Smooth muscle cell (in vitro differentiated cells): ENCODE data around the gene RPL13A. TPM values are rescaled to one million over a fixed set of nuclear protein-coding genes. Genes with fewer than 3 reads are reported as not detected.

Experiments used
- DNase-seq: peaks from one replicate; lab custom pipeline; 2025; ENCODE audit not compliant: unreplicated experiment; lab: John Stamatoyannopoulos, UW
- H2AFZ ChIP-seq: fragments of 200-600 bp; sonication (generic); 2 replicates; pipeline ENCODE4 v1.6.0; 2016; ENCODE audit warnings: antibody characterized with exemption, low read depth, mild to moderate bottlenecking
- H3F3A ChIP-seq: fragments of 200-600 bp; sonication (generic); 2 replicates; pipeline ENCODE4 v1.6.0; 2017; ENCODE audit warnings: antibody characterized with exemption, low read depth
- H3K27ac ChIP-seq: fragments of 200-600 bp; sonication (generic); 2 replicates; pipeline ENCODE4 v1.5.1; 2016; ENCODE audit warnings: low read depth, mild to moderate bottlenecking
- H3K27me3 ChIP-seq: fragments of 200-600 bp; sonication (generic); 2 replicates; pipeline ENCODE4 v1.6.1; 2016; ENCODE audit warnings: low read depth, mild to moderate bottlenecking
- H3K36me3 ChIP-seq: fragments of 200-600 bp; sonication (generic); 2 replicates; pipeline ENCODE4 v1.5.1; 2016; ENCODE audit warnings: low read depth
- H3K4me1 ChIP-seq: fragments of 200-600 bp; sonication (generic); 2 replicates; pipeline ENCODE4 v1.5.1; 2016; ENCODE audit warnings: low read depth
- H3K4me2 ChIP-seq: fragments of 200-600 bp; sonication (generic); 2 replicates; pipeline ENCODE4 v1.6.0; 2016; ENCODE audit warnings: mild to moderate bottlenecking
- H3K4me3 ChIP-seq: fragments of 200-600 bp; sonication (generic); 2 replicates; pipeline ENCODE4 v1.5.1; 2016; ENCODE audit warnings: mild to moderate bottlenecking
- H3K79me2 ChIP-seq: fragments of 200-600 bp; sonication (generic); 2 replicates; pipeline ENCODE4 v1.6.0; 2016; ENCODE audit warnings: low read depth, mild to moderate bottlenecking
- H3K9ac ChIP-seq: fragments of 200-600 bp; sonication (generic); 2 replicates; pipeline ENCODE4 v1.6.0; 2016; ENCODE audit warnings: low read depth
- H3K9me3 ChIP-seq: fragments of 200-600 bp; sonication (generic); replicated peaks from 2 replicates; pipeline ENCODE4 v1.5.1; 2016; ENCODE audit warnings: low read depth
- H4K20me1 ChIP-seq: fragments of 200-600 bp; sonication (generic); 2 replicates; pipeline ENCODE4 v1.6.0; 2016; ENCODE audit warnings: low read depth
- WGBS: methylation state at CpG from one replicate; pipeline ENCODE4 v1.1.7; 2016; ENCODE audit warnings: low lambda C conversion rate; 5-methylcytosine and 5-hydroxymethylcytosine counted together
- microRNA counts: library from miRNA; unstranded; fragments of <30 nt; microRNA quantifications from one replicate; lab custom pipeline; 2016
- microRNA-seq: library from miRNA; unstranded; fragments of <30 nt; microRNA quantifications from one replicate; pipeline ENCODE4, GENCODE V29; 2016; ENCODE audit warnings: borderline number of aligned reads
- polyA plus RNA-seq: library from polyadenylated mRNA; unstranded; fragments of >200 nt; fragmentation: Nextera tagmentation; extraction: Ambion mirVana; gene quantifications from 2 replicates; pipeline ENCODE4 v1.2.1, GENCODE V29; 2016
- small RNA-seq: library from RNA; depleted of rRNA; stranded (forward); fragments of <200 nt; gene quantifications from one replicate; pipeline ENCODE3, GENCODE V24; 2014
- total RNA-seq: library from RNA; depleted of rRNA; stranded (reverse); fragments of >200 nt; gene quantifications from 2 replicates; pipeline ENCODE4 v1.2.3, GENCODE V29; 2014
- TF ChIP-seq, protein P1 (sequence below): fragments of 200-600 bp; sonication (generic); IDR thresholded peaks from 2 replicates; pipeline ENCODE4 v1.5.1; 2017; ENCODE audit warnings: borderline replicate concordance, mild to moderate bottlenecking, antibody characterized with exemption; ENCODE audit not compliant: insufficient read depth, poor library complexity, severe bottlenecking

RPL13A gene
- total and polyA plus RNA-seq, 2 experiments from 2014 or later, result 732 to 1,154 TPM

DNA sequence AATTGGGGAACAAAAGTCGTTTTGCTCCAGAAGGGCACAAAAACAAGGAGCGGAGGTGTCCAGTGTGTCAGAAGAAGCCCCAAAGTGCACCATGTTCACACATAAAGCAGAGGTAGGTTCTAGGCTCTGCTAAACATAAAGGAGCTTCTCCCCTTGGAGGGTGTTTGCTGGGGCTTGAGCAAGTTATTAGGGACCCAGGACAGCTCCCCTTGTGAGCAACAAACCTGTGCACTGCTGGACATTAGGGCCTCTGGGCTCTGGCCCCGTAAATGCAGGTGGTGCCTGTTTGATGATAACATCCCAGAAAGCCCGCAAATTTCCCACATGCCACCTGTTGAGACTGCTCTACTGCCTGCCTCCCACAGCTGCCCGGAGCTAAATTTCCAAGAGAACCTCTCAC is 51.2 kb downstream of the RPL13A start:
- WGBS, result 93% methylated on average over 5 of the region's 5 CpGs
- Histone ChIP-seq H3K27me3 (no peaks in the 10 kb centered on the region), H4K20me1 (peaks cover 61% of the 10 kb centered on the region), H3K79me2 (no peaks in the 10 kb centered on the region), H3K4me3 (no peak overlapping the region), H3K36me3 (no peaks in the 10 kb centered on the region), H3K27ac (no peak overlapping the region), H3F3A (no peaks in the 10 kb centered on the region), H3K4me2 (no peak overlapping the region), H2AFZ (no peak overlapping the region), H3K4me1 (no peaks in the 10 kb centered on the region), H3K9ac (no peak overlapping the region), H3K9me3 (no peaks in the 10 kb centered on the region)
- DNase-seq, result no peak
- TF ChIP-seq, protein P1, sequence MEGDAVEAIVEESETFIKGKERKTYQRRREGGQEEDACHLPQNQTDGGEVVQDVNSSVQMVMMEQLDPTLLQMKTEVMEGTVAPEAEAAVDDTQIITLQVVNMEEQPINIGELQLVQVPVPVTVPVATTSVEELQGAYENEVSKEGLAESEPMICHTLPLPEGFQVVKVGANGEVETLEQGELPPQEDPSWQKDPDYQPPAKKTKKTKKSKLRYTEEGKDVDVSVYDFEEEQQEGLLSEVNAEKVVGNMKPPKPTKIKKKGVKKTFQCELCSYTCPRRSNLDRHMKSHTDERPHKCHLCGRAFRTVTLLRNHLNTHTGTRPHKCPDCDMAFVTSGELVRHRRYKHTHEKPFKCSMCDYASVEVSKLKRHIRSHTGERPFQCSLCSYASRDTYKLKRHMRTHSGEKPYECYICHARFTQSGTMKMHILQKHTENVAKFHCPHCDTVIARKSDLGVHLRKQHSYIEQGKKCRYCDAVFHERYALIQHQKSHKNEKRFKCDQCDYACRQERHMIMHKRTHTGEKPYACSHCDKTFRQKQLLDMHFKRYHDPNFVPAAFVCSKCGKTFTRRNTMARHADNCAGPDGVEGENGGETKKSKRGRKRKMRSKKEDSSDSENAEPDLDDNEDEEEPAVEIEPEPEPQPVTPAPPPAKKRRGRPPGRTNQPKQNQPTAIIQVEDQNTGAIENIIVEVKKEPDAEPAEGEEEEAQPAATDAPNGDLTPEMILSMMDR, result no peak

DNA sequence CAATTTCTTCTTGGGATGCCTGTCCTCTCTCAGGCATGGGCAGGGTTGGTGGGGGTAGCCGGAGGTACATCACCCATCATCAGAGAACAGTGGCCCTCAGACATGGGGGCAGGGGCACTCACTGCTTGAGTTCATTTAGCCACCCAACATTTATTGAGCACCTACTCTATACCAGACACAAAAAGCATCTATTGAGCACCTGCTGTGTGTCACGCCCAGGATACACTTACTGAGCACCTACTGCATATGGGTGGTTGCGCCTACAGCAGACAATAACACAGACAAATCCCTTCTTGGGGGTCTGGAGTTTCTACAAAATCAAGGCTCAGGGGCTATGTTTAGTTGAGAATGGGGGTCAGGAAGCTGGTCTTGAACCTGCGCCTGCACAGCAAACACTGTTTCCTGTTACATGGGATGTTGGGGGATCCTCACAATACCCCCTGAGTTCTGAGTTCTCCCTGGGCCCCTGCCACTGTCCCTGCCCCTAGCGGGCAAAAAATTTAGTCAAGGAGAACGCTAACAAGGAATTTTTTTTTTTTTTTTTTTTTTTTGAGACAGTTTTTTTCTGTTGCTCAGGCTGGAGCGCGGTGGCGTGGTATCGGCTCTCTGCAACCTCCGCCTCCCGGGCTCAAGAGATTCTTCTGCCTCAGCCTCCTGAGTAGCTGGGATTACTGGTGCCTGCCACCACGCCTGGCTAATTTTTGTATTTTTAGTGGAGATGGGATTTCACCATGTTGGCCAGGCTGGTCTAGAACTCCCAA is 52.0 kb downstream of the RPL13A start:
- Histone ChIP-seq H3K79me2 (no peaks in the 10 kb centered on the region), H2AFZ (no peak overlapping the region), H3K4me2 (no peak overlapping the region), H3K27me3 (no peaks in the 10 kb centered on the region), H3K36me3 (no peaks in the 10 kb centered on the region), H3K9ac (no peak overlapping the region), H3K4me1 (no peaks in the 10 kb centered on the region), H3F3A (no peaks in the 10 kb centered on the region), H3K4me3 (no peak overlapping the region), H4K20me1 (peaks cover 53% of the 10 kb centered on the region), H3K9me3 (no peaks in the 10 kb centered on the region), H3K27ac (no peak overlapping the region)
- TF ChIP-seq, protein P1, result no peak
- 95% methylated on average over 13 of the region's 13 CpGs for WGBS
- no peak for DNase-seq

MicroRNAs encoded within 50 kb of the gene (microRNA counts, 767-probe panel; counts per million panel counts)
- 183 counts per million for microRNA hsa-miR-150-5p (lab: Ali Mortazavi, UCI)

Small RNA genes lying within 50 kb of the gene (microRNA-seq; reads per million reads assigned to microRNA genes)
- gene MIR150, result not detected

Small RNA genes lying within 50 kb of the gene (small RNA-seq; reads per million reads assigned to genes)
- gene COX6CP7 (not detected), gene MIR150 (0.11 reads per million), gene SNORD32A (not detected), gene SNORD33 (not detected), gene SNORD34 (not detected), gene SNORD35A (not detected), gene SNORD35B (not detected)

Other genes starting within 250 kb of the RPL13A start
- 0.63 and 1.4 TPM in 2 replicates for gene SLC6A16, start 162.4 kb upstream of the RPL13A start, total RNA-seq
- gene SLC6A16, start 162.4 kb upstream of the RPL13A start, polyA plus RNA-seq, result 2.3 and 2.8 TPM in 2 replicates
- not detected in 2 replicates for gene CD37, start 152.2 kb upstream of the RPL13A start, total RNA-seq
- gene CD37, start 152.2 kb upstream of the RPL13A start, polyA plus RNA-seq, result 7.0 and 8.8 TPM in 2 replicates
- 46.0 and 71.8 TPM in 2 replicates for gene TEAD2, start 125.2 kb upstream of the RPL13A start, total RNA-seq
- gene TEAD2, start 125.2 kb upstream of the RPL13A start, polyA plus RNA-seq, result 55.3 and 58.5 TPM in 2 replicates
- gene DKKL1, start 123.7 kb upstream of the RPL13A start, total RNA-seq, result 2.3 and 6.3 TPM in 2 replicates
- 2.8 and 6.4 TPM in 2 replicates for gene DKKL1, start 123.7 kb upstream of the RPL13A start, polyA plus RNA-seq
- not detected in 2 replicates for gene KASH5, start 99.4 kb upstream of the RPL13A start, total RNA-seq
- gene KASH5, start 99.4 kb upstream of the RPL13A start, polyA plus RNA-seq, result not detected in 2 replicates
- gene PTH2, start 64.2 kb upstream of the RPL13A start, total RNA-seq, result not detected in 2 replicates
- gene PTH2, start 64.2 kb upstream of the RPL13A start, polyA plus RNA-seq, result not detected in 2 replicates
- not detected in 2 replicates for gene GFY, start 62.2 kb upstream of the RPL13A start, total RNA-seq
- not detected in 2 replicates for gene GFY, start 62.2 kb upstream of the RPL13A start, polyA plus RNA-seq
- gene SLC17A7, start 46.1 kb upstream of the RPL13A start, total RNA-seq, result 0.04 and 0.54 TPM in 2 replicates
- 0.39 TPM in 1 of 2 replicates, not detected in the other for gene SLC17A7, start 46.1 kb upstream of the RPL13A start, polyA plus RNA-seq
- 54.7 and 77.1 TPM in 2 replicates for gene PIH1D1, start 35.8 kb upstream of the RPL13A start, total RNA-seq
- gene PIH1D1, start 35.8 kb upstream of the RPL13A start, polyA plus RNA-seq, result 84.9 and 89.8 TPM in 2 replicates
- 10.5 and 18.6 TPM in 2 replicates for gene ALDH16A1, start 34.4 kb upstream of the RPL13A start, total RNA-seq
- gene ALDH16A1, start 34.4 kb upstream of the RPL13A start, polyA plus RNA-seq, result 24.6 and 24.7 TPM in 2 replicates
- 0.27 and 0.45 TPM in 2 replicates for gene FLT3LG, start 13.4 kb upstream of the RPL13A start, total RNA-seq
- 0.85 and 2.0 TPM in 2 replicates for gene FLT3LG, start 13.4 kb upstream of the RPL13A start, polyA plus RNA-seq
- gene RPS11, start 8.8 kb downstream of the RPL13A start, total RNA-seq, result 3,115 and 3,456 TPM in 2 replicates
- 729 and 804 TPM in 2 replicates for gene RPS11, start 8.8 kb downstream of the RPL13A start, polyA plus RNA-seq
- gene FCGRT, start 25.1 kb downstream of the RPL13A start, total RNA-seq, result 58.1 and 66.1 TPM in 2 replicates
- 127 and 135 TPM in 2 replicates for gene FCGRT, start 25.1 kb downstream of the RPL13A start, polyA plus RNA-seq
- 248 and 311 TPM in 2 replicates for gene RCN3, start 40.4 kb downstream of the RPL13A start, total RNA-seq
- 773 and 1,078 TPM in 2 replicates for gene RCN3, start 40.4 kb downstream of the RPL13A start, polyA plus RNA-seq
- gene NOSIP, start 92.9 kb downstream of the RPL13A start, total RNA-seq, result 45.0 and 55.5 TPM in 2 replicates
- 95.7 and 134 TPM in 2 replicates for gene NOSIP, start 92.9 kb downstream of the RPL13A start, polyA plus RNA-seq
- 13.5 TPM in 1 of 2 replicates, not detected in the other for gene PRRG2, start 93.7 kb downstream of the RPL13A start, total RNA-seq
- gene PRRG2, start 93.7 kb downstream of the RPL13A start, polyA plus RNA-seq, result 0.24 and 1.0 TPM in 2 replicates
- 2.9 and 4.5 TPM in 2 replicates for gene PRR12, start 103.6 kb downstream of the RPL13A start, total RNA-seq
- 1.7 and 3.2 TPM in 2 replicates for gene PRR12, start 103.6 kb downstream of the RPL13A start, polyA plus RNA-seq
- gene RRAS, start 152.5 kb downstream of the RPL13A start, total RNA-seq, result 82.3 and 86.5 TPM in 2 replicates
- 224 and 248 TPM in 2 replicates for gene RRAS, start 152.5 kb downstream of the RPL13A start, polyA plus RNA-seq
- gene SCAF1, start 154.6 kb downstream of the RPL13A start, total RNA-seq, result 7.9 and 10.2 TPM in 2 replicates
- 12.1 and 15.9 TPM in 2 replicates for gene SCAF1, start 154.6 kb downstream of the RPL13A start, polyA plus RNA-seq
- gene IRF3, start 178.2 kb downstream of the RPL13A start, total RNA-seq, result 35.1 and 38.2 TPM in 2 replicates
- gene IRF3, start 178.2 kb downstream of the RPL13A start, polyA plus RNA-seq, result 45.9 and 64.1 TPM in 2 replicates
- 3.2 and 10.8 TPM in 2 replicates for gene BCL2L12, start 178.3 kb downstream of the RPL13A start, total RNA-seq
- gene BCL2L12, start 178.3 kb downstream of the RPL13A start, polyA plus RNA-seq, result 34.0 and 44.1 TPM in 2 replicates
- 147 and 174 TPM in 2 replicates for gene PRMT1, start 189.7 kb downstream of the RPL13A start, total RNA-seq
- gene PRMT1, start 189.7 kb downstream of the RPL13A start, polyA plus RNA-seq, result 170 and 175 TPM in 2 replicates
- 1.6 and 3.6 TPM in 2 replicates for gene ADM5, start 202.0 kb downstream of the RPL13A start, total RNA-seq
- 1.7 and 3.1 TPM in 2 replicates for gene ADM5, start 202.0 kb downstream of the RPL13A start, polyA plus RNA-seq
- 7.6 and 19.7 TPM in 2 replicates for gene CPT1C, start 203.5 kb downstream of the RPL13A start, total RNA-seq
- gene CPT1C, start 203.5 kb downstream of the RPL13A start, polyA plus RNA-seq, result 20.0 and 21.0 TPM in 2 replicates